MM.1S (cell line): ENCODE data around the gene COL5A2.

Source experiments
- DNase-seq: peaks from one replicate; pipeline ENCODE4 v3.0.0-alpha.2; 2015
- H2AFZ ChIP-seq: fragments of 300-600 bp; sonication (generic); 2 replicates; pipeline ENCODE4 v1.6.0; 2016; ENCODE audit warnings: antibody characterized with exemption, low read length
- H3F3A ChIP-seq: fragments of 300-600 bp; sonication (generic); 2 replicates; pipeline ENCODE4 v1.6.1; 2016; ENCODE audit warnings: mild to moderate bottlenecking, antibody characterized with exemption, low read length, moderate library complexity, mixed read lengths; ENCODE audit not compliant: insufficient read depth
- H3K27ac ChIP-seq: fragments of 300-600 bp; sonication (generic); 2 replicates; pipeline ENCODE4 v1.5.1; 2016; ENCODE audit warnings: mild to moderate bottlenecking, low read length
- H3K27me3 ChIP-seq: fragments of 300-600 bp; sonication (generic); replicated peaks from 2 replicates; pipeline ENCODE4 v1.6.0; 2016; ENCODE audit warnings: low read length; ENCODE audit not compliant: insufficient read depth
- H3K36me3 ChIP-seq: fragments of 300-600 bp; sonication (generic); replicated peaks from 2 replicates; pipeline ENCODE4 v1.6.1; 2016; ENCODE audit warnings: mild to moderate bottlenecking, low read length, mixed read lengths; ENCODE audit not compliant: insufficient read depth
- H3K4me1 ChIP-seq: fragments of 300-600 bp; sonication (generic); 2 replicates; pipeline ENCODE4 v1.6.1; 2016; ENCODE audit warnings: low read length, mixed read lengths
- H3K4me2 ChIP-seq: fragments of 300-600 bp; sonication (generic); 2 replicates; pipeline ENCODE4 v1.6.0; 2016; ENCODE audit warnings: low read depth, low read length
- H3K4me3 ChIP-seq: fragments of 300-600 bp; sonication (generic); 2 replicates; pipeline ENCODE4 v1.5.1; 2016; ENCODE audit warnings: low read length, mixed read lengths
- H3K79me2 ChIP-seq: fragments of 300-600 bp; sonication (generic); 2 replicates; pipeline ENCODE4 v1.6.1; 2016; ENCODE audit warnings: mixed run types, low read length, mixed read lengths
- H3K9ac ChIP-seq: fragments of 300-600 bp; sonication (generic); 2 replicates; pipeline ENCODE4 v1.6.1; 2016; ENCODE audit warnings: low read length, mixed read lengths
- H3K9me2 ChIP-seq: fragments of 300-600 bp; sonication (generic); replicated peaks from 2 replicates; pipeline ENCODE4 v1.6.1; 2016; ENCODE audit warnings: mild to moderate bottlenecking, low read length, mixed read lengths; ENCODE audit not compliant: insufficient read depth
- H3K9me3 ChIP-seq: fragments of 300-600 bp; sonication (generic); replicated peaks from 2 replicates; pipeline ENCODE4 v1.6.1; 2016; ENCODE audit warnings: mild to moderate bottlenecking, low read length, mixed read lengths; ENCODE audit not compliant: insufficient read depth
- H4K20me1 ChIP-seq: fragments of 300-600 bp; sonication (generic); 2 replicates; pipeline ENCODE4 v1.6.1; 2016; ENCODE audit warnings: mild to moderate bottlenecking, low read length, moderate library complexity, mixed read lengths; ENCODE audit not compliant: insufficient read depth
- CTCF ChIP-seq: fragments of 300-600 bp; sonication (generic); IDR thresholded peaks from 2 replicates; pipeline ENCODE4 v1.5.1; 2016; ENCODE audit warnings: antibody characterized with exemption, low read length, mixed read lengths
- EZH2 ChIP-seq: fragments of 300-600 bp; sonication (generic); optimal IDR thresholded peaks from 2 replicates; pipeline ENCODE3; 2017; ENCODE audit warnings: low read depth, mild to moderate bottlenecking, antibody characterized with exemption, low read length, mixed read lengths
- EZH2phosphoT487 ChIP-seq: fragments of 300-600 bp; sonication (generic); IDR thresholded peaks from 2 replicates; pipeline ENCODE4 v1.6.1; 2018; ENCODE audit warnings: antibody characterized with exemption, low read length

Gene COL5A2

GRCh38 chr2:189146553-189146952 is 33.0 kb downstream of the COL5A2 start:
- no peaks in the 10 kb centered on the region for H3K36me3 ChIP-seq
- H3K4me1 ChIP-seq: no peaks in the 10 kb centered on the region
- no peak overlapping the region for H3K9ac ChIP-seq
- no peak overlapping the region for H3K4me3 ChIP-seq
- no peaks in the 10 kb centered on the region for H4K20me1 ChIP-seq
- H3K9me3 ChIP-seq: no peaks in the 10 kb centered on the region
- no peaks in the 10 kb centered on the region for H3K27me3 ChIP-seq
- no peak for DNase-seq
- H3K79me2 ChIP-seq: no peaks in the 10 kb centered on the region
- H3K9me2 ChIP-seq: no peaks in the 10 kb centered on the region
- no peak overlapping the region for H2AFZ ChIP-seq
- H3K4me2 ChIP-seq: no peak overlapping the region
- no peaks in the 10 kb centered on the region for H3F3A ChIP-seq
- TF ChIP-seq EZH2 (no peak), CTCF (no peak), EZH2phosphoT487 (no peak)
- no peak overlapping the region for H3K27ac ChIP-seq

DNA sequence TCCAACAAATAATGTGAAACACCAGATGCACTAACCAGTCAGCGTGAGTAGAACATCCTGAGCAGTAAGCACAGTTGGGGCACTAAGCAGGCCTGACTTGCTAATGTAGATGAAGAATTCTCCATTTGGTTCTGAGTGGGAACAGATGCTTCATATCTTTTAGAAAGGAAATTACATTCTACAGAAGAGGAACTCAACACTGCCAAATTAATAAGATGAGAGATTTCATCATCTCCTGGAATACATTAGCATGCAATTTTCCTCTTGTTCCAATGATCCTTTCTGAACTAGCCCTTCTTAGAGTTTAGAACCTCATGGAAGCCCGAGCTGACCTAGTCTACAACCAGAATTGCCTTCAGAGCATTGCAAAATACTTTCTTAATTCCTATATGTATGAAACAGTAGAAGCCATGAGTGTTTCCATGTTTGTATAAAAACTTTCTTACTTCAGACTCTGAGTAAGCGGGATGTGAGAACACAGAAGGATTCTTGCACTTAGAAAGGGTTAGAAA is 34.8 kb downstream of the COL5A2 start:
- Histone ChIP-seq H3K4me3 (no peak overlapping the region), H3K9me3 (no peaks in the 10 kb centered on the region), H3K9ac (no peak overlapping the region), H3K4me2 (no peak overlapping the region), H3K27ac (no peak overlapping the region), H4K20me1 (no peaks in the 10 kb centered on the region), H3K4me1 (no peaks in the 10 kb centered on the region), H3F3A (no peaks in the 10 kb centered on the region), H3K79me2 (no peaks in the 10 kb centered on the region), H3K27me3 (no peaks in the 10 kb centered on the region), H3K36me3 (no peaks in the 10 kb centered on the region), H2AFZ (no peak overlapping the region), H3K9me2 (no peaks in the 10 kb centered on the region)
- no peak for DNase-seq
- TF ChIP-seq EZH2phosphoT487 (no peak), EZH2 (no peak), CTCF (no peak)

DNA sequence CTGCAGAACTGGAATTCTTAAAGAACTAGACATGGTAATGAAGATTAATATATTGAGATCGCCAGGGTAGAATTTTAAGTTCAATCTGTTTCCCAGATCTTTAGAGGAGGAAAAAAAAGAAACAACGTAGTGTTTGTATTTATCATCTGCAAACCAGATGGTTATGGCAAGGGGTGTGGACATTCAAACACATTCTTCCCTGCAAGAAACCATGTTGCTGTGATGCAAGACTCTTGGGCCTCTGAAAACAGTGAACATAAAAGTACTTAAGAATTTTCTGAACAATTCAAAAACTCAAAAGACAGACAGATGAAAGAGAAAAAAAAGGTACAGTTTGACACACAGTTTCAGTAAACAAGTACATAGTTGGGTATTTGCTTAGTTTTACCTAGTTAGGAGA is 35.6 kb downstream of the COL5A2 start:
- Histone ChIP-seq H3K4me2 (no peak overlapping the region), H3K36me3 (no peaks in the 10 kb centered on the region), H3K9ac (no peak overlapping the region), H3F3A (no peaks in the 10 kb centered on the region), H3K9me2 (no peaks in the 10 kb centered on the region), H2AFZ (no peak overlapping the region), H3K4me1 (no peaks in the 10 kb centered on the region), H3K27ac (no peak overlapping the region), H3K9me3 (no peaks in the 10 kb centered on the region), H3K27me3 (no peaks in the 10 kb centered on the region), H4K20me1 (no peaks in the 10 kb centered on the region), H3K79me2 (no peaks in the 10 kb centered on the region), H3K4me3 (no peak overlapping the region)
- TF ChIP-seq CTCF: no peak
- no peak for TF ChIP-seq EZH2
- no peak for TF ChIP-seq EZH2phosphoT487
- no peak for DNase-seq
